Endothelial cell of umbilical vein (primary cell): ENCODE data around the gene CHSY3. TPM values are rescaled to one million over a fixed set of nuclear protein-coding genes. Genes with fewer than 3 reads are reported as not detected.

Experiments used
- BruUV-seq: library from RNA; stranded (reverse); fragments of 400-500 nt; replicated peaks from 2 replicates; lab custom pipeline; 2021; lab: Mats Ljungman, UMichigan
- CTCF ChIA-PET: fragments of 300-600, 350-600 bp; sonication (Branson Sonifier 250); formaldehyde crosslinking; loops from one replicate; lab custom pipeline; 2021; ENCODE audit warnings: antibody characterized with exemption, inconsistent platforms; lab: Charles Lee
- POLR2A ChIA-PET: fragments of 300-600, 350-600 bp; sonication (Branson Sonifier 250); formaldehyde crosslinking; loops from one replicate; lab custom pipeline; 2021; ENCODE audit warnings: antibody characterized with exemption, inconsistent platforms; lab: Charles Lee
- DNase-seq: peaks from one replicate; pipeline ENCODE4 v3.0.0-alpha.2; 2011; ENCODE audit warnings: low read depth, low spot score
- FAIRE-seq: peaks from 2 replicates; lab custom pipeline; 2011; peaks lifted over from hg19 to GRCh38; lab: Jason Lieb, UNC
- H2AFZ ChIP-seq: 2 replicates; pipeline ENCODE4 v1.6.0; 2012; ENCODE audit warnings: low read depth, low read length, control low read depth, inconsistent platforms
- H3K27ac ChIP-seq: 2 replicates; pipeline ENCODE4 v1.5.1; 2011; ENCODE audit warnings: low read depth, mild to moderate bottlenecking, control low read depth, low read length, moderate library complexity; ENCODE audit not compliant: insufficient read depth
- H3K27me3 ChIP-seq, 2 experiments: 2 replicates each; pipeline versions ENCODE4 v1.6.0 to v1.6.1; 2011; ENCODE audit warnings: low read length in 2 of 2, mixed read lengths in 1 of 2; ENCODE audit not compliant: control insufficient read depth in 2 of 2, insufficient read depth in 2 of 2
- H3K36me3 ChIP-seq, 2 experiments: 2 replicates in 1 of 2; 3 replicates in 1 of 2; pipeline ENCODE4 v1.5.1; 2011; ENCODE audit warnings: low read length in 2 of 2, mild to moderate bottlenecking in 1 of 2, moderate library complexity in 1 of 2; ENCODE audit not compliant: control insufficient read depth in 2 of 2, insufficient read depth in 2 of 2; ENCODE audit errors: extremely low read depth in 1 of 2
- H3K4me1 ChIP-seq: 3 replicates; pipeline ENCODE4 v1.5.1; 2011; ENCODE audit warnings: mild to moderate bottlenecking, low read length; ENCODE audit not compliant: control insufficient read depth, insufficient read depth; ENCODE audit errors: extremely low read depth
- H3K4me2 ChIP-seq: 2 replicates; pipeline ENCODE4 v1.6.1; 2011; ENCODE audit warnings: low read length, control low read depth, mixed read lengths; ENCODE audit not compliant: insufficient read depth
- H3K4me3 ChIP-seq, 3 experiments: fragments of 200-600 bp in 1 of 3; sonication (generic), shearing (Covaris generic) in 1 of 3; replicated peaks in 1 of 3; 2 replicates each; pipeline ENCODE4 v1.5.1; 2011 to 2016; ENCODE audit warnings: control low read depth in 3 of 3, low read length in 3 of 3, mild to moderate bottlenecking in 2 of 3, inconsistent platforms in 1 of 3, low read depth in 1 of 3, moderate library complexity in 1 of 3; ENCODE audit not compliant: insufficient read depth in 1 of 3
- H3K79me2 ChIP-seq: 2 replicates; pipeline ENCODE4 v1.6.0; 2012; ENCODE audit warnings: low read length, inconsistent platforms; ENCODE audit not compliant: control insufficient read depth, insufficient read depth
- H3K9ac ChIP-seq: replicated peaks from 2 replicates; pipeline ENCODE3; 2011; ENCODE audit warnings: low read length, control low read depth; ENCODE audit not compliant: insufficient read depth; ENCODE audit errors: extremely low read depth
- H3K9me1 ChIP-seq: replicated peaks from 3 replicates; pipeline ENCODE4 v1.6.0; 2011; ENCODE audit warnings: mild to moderate bottlenecking, low read length; ENCODE audit not compliant: control insufficient read depth, insufficient read depth; ENCODE audit errors: extremely low read depth
- H3K9me3 ChIP-seq: replicated peaks from 2 replicates; pipeline ENCODE4 v1.5.1; 2012; ENCODE audit warnings: low read length, inconsistent platforms; ENCODE audit not compliant: control insufficient read depth, insufficient read depth
- H4K20me1 ChIP-seq: replicated peaks from 2 replicates; pipeline ENCODE3; 2011; ENCODE audit warnings: mild to moderate bottlenecking, low read length; ENCODE audit not compliant: control insufficient read depth, insufficient read depth; ENCODE audit errors: extremely low read depth
- EZH2 ChIP-seq: IDR thresholded peaks from 2 replicates; pipeline ENCODE4 v1.6.1; 2012; ENCODE audit warnings: borderline replicate concordance, low read depth, mild to moderate bottlenecking, moderate library complexity, low read length, inconsistent platforms; ENCODE audit not compliant: severe bottlenecking
- FOS ChIP-seq: IDR thresholded peaks from 2 replicates; pipeline ENCODE4 v1.6.1; 2011; ENCODE audit warnings: mild to moderate bottlenecking, low read length, moderate library complexity, borderline replicate concordance; ENCODE audit not compliant: insufficient read depth
- GATA2 ChIP-seq: IDR thresholded peaks from 2 replicates; pipeline ENCODE4 v1.7.0; 2011; ENCODE audit warnings: low read depth, mild to moderate bottlenecking, moderate library complexity, mixed read lengths, low read length; ENCODE audit not compliant: insufficient read length, insufficient read depth
- JUN ChIP-seq: IDR thresholded peaks from 2 replicates; pipeline ENCODE4 v1.6.1; 2011; ENCODE audit warnings: borderline replicate concordance, low read depth; ENCODE audit not compliant: insufficient read length, insufficient read depth
- MYC ChIP-seq: IDR thresholded peaks from one replicate; pipeline ENCODE4 v1.6.1; 2011; ENCODE audit warnings: mild to moderate bottlenecking, low read depth, low read length
- POLR2A ChIP-seq: IDR thresholded peaks from 2 replicates; pipeline ENCODE4 v1.6.1; 2012; ENCODE audit warnings: low read depth, mild to moderate bottlenecking, control low read depth, low read length
- POLR2AphosphoS5 ChIP-seq: IDR thresholded peaks from 2 replicates; pipeline ENCODE4 v1.6.1; 2012; ENCODE audit warnings: low read depth, mild to moderate bottlenecking, control low read depth, low read length, moderate library complexity; ENCODE audit not compliant: insufficient read depth
- dilution Hi-C: fragments of 300-500 bp; cut with MboI; formaldehyde crosslinking; loops from one replicate; pipeline ENCODE4 v1.15.0; 2019; ENCODE audit warnings: low sequenced_read_pairs; ENCODE audit not compliant: extremely low pct_ligation_motif_present
- intact Hi-C: fragments of 100-400 bp; cut with micrococcal nuclease; formaldehyde crosslinking; loops from one replicate; pipeline ENCODE4 v1.10.0; 2022
- polyA plus RNA-seq, 4 experiments: library from polyadenylated mRNA; depleted of rRNA in 3 of 4; stranded (reverse) in 3 of 4; unstranded in 1 of 4; fragments of >200 nt; gene quantifications; 2 replicates each; pipeline versions ENCODE4 v1.2.1 to v1.2.3, GENCODE V29; 2011 to 2012; ENCODE audit warnings: missing spikeins in 1 of 4
- total RNA-seq: library from RNA; stranded (reverse); gene quantifications from 2 replicates; pipeline ENCODE4 v1.2.3, GENCODE V29; 2021
- TF ChIP-seq, protein P1 (sequence below): IDR thresholded peaks from 2 replicates; pipeline ENCODE4 v1.6.1; 2011; ENCODE audit not compliant: insufficient read depth, insufficient read length
- TF ChIP-seq, protein P2 (sequence below), 2 donors: IDR thresholded peaks; 1 replicate in 1 of 2; 2 replicates in 1 of 2; pipeline ENCODE4 v1.5.1; 2011; ENCODE audit warnings: low read length in 2 of 2, mild to moderate bottlenecking in 2 of 2, moderate library complexity in 2 of 2, control low read depth in 1 of 2, inconsistent platforms in 1 of 2, low read depth in 1 of 2; ENCODE audit not compliant: insufficient read depth in 1 of 2; ENCODE audit errors: extremely low read depth in 1 of 2

Gene CHSY3
- total and polyA plus RNA-seq, 2 donors (not counting 3 experiments of a cell fraction or from before 2014, with no cell fraction given): 2.2 to 8.4 TPM

DNA sequence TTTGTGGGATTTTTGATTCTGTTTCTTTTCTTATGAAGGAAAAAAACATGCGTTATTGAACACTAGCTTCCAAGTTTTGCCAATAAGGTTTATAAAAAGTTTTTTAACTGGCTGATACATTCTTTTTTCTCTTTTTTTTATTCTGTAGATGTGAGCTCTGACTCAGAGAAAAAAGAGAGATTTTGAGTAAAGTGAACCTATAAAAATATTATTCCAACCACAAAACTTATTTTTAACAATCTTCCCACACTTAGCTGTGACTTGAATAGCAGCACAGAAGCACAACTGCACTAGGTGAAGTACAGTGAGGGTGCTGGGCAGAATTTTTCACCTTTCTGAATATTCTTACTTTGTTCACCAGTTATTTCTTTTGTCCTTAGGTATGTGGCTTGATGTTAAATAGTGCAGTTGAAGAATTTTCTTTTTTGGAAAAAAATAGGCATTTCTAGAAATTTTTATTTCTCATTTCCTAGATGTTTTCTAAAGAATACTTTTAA lies 41.6 kb downstream of the CHSY3 start:
- dilution Hi-C loops: no loop called here
- no peaks in the 10 kb centered on the region for H3K27me3 ChIP-seq
- DNase-seq (no peak), FAIRE-seq (no peak)
- H3K4me3 ChIP-seq: no peak overlapping the region
- ChIA-PET POLR2A (no interaction called here), CTCF (no interaction called here)
- no peaks in the 10 kb centered on the region for H4K20me1 ChIP-seq
- no peak overlapping the region for H3K27ac ChIP-seq
- H3K79me2 ChIP-seq: no peaks in the 10 kb centered on the region
- H3K4me1 ChIP-seq: no peaks in the 10 kb centered on the region
- BruUV-seq: no TSS peak
- no peaks in the 10 kb centered on the region for H3K36me3 ChIP-seq
- no peaks in the 10 kb centered on the region for H3K9me3 ChIP-seq
- TF ChIP-seq FOS (no peak), POLR2AphosphoS5 (no peak), MYC (no peak), GATA2 (no peak), JUN (no peak), POLR2A (no peak), EZH2 (no peak)
- TF ChIP-seq, protein P1, sequence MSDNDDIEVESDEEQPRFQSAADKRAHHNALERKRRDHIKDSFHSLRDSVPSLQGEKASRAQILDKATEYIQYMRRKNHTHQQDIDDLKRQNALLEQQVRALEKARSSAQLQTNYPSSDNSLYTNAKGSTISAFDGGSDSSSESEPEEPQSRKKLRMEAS: no peak
- TF ChIP-seq, protein P2, sequence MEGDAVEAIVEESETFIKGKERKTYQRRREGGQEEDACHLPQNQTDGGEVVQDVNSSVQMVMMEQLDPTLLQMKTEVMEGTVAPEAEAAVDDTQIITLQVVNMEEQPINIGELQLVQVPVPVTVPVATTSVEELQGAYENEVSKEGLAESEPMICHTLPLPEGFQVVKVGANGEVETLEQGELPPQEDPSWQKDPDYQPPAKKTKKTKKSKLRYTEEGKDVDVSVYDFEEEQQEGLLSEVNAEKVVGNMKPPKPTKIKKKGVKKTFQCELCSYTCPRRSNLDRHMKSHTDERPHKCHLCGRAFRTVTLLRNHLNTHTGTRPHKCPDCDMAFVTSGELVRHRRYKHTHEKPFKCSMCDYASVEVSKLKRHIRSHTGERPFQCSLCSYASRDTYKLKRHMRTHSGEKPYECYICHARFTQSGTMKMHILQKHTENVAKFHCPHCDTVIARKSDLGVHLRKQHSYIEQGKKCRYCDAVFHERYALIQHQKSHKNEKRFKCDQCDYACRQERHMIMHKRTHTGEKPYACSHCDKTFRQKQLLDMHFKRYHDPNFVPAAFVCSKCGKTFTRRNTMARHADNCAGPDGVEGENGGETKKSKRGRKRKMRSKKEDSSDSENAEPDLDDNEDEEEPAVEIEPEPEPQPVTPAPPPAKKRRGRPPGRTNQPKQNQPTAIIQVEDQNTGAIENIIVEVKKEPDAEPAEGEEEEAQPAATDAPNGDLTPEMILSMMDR (IDR thresholded peaks at IDR 0.05; ENCODE audit: extremely low read depth in 1 of 2, insufficient read depth in 1 of 2, low read depth in 1 of 2, low read length in 2 of 2): no peak
- no peak overlapping the region for H2AFZ ChIP-seq
- no peaks in the 10 kb centered on the region for H3K9me1 ChIP-seq
- no peak overlapping the region for H3K9ac ChIP-seq
- intact Hi-C loops: no loop called here
- H3K4me2 ChIP-seq: no peak overlapping the region
